Measurements from ENCODE around the gene AURKAIP1. TPM values are rescaled to one million over a fixed set of nuclear protein-coding genes. Genes with fewer than 3 reads are reported as not detected.
A peak's percentile ranks its signal among the peaks of the same experiment; 100 is the strongest.

The AURKAIP1 gene
- total and polyA plus RNA-seq, 2 of the 13 experiments (the other 11 are each of a cell fraction or from before 2014, with no cell fraction given), result 69.5 to 175 TPM

DNA sequence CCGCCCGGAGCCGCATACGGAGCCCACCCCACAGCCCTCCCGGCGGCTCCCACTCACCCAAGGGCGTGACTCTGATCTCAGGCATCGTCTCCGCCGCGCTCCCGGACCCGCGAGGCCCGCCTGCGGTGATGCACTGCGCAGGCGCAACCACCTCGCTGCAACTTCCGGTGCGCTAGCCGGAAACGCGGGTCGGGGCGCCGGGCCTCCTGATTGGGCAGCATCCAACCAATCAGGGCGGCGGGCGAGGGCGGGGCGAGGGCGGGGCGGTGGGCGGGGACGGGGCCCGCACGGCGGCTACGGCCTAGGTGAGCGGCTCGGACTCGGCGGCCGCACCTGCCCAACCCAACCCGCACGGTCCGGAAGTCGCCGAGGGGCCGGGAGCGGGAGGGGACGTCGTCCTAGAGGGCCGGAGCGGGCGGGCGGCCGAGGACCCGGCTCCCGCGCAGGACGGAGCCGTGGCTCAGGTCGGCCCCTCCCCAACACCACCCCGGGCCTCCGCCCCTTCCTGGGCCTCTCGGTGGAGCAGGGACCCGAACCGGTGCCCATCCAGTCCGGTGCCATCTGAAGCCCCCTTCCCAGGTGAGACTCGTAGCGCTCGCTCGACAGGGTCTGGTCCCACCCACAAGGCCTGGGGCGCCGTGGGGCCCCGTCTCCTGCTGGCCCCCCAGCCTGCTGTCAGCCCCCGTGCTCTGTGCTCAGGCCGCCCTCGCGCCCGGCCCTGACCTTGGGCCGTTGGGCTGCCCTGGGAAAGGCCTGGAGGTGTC is 50.3 kb downstream of the AURKAIP1 start, which contains the start of the genes CPTP and INTS11 (continued):
- TF ChIP-seq SRSF1 (optimal IDR thresholded peaks at IDR 0.05; ENCODE audit: low read depth, low read length) (no peak), MBNL3 (CRISPR knock-in tag; conservative IDR thresholded peaks at IDR 0.05) (no peak), HOXA9 (CRISPR knock-in tag; IDR thresholded peaks at IDR 0.05; ENCODE audit: borderline replicate concordance) (no peak), STAT5B (CRISPR knock-in tag; IDR thresholded peaks at IDR 0.05) (no peak), HDAC2 (CRISPR knock-in tag; IDR thresholded peaks at IDR 0.05) (0 out of 2 replicates have a peak, but pooled peaks have one; percentile 14), THYN1 (CRISPR knock-in tag; IDR thresholded peaks at IDR 0.05; ENCODE audit: borderline replicate concordance, low read depth) (no peak), ZFYVE20 (CRISPR knock-in tag; IDR thresholded peaks at IDR 0.05; ENCODE audit: borderline replicate concordance, low read depth) (no peak), ZNF777 (CRISPR knock-in tag; IDR thresholded peaks at IDR 0.05) (peak; percentile 40; the same call in 1 of the 2 replicates), ZFP37 (CRISPR knock-in tag; IDR thresholded peaks at IDR 0.05; ENCODE audit: borderline replicate concordance) (no peak), ZNF350 (CRISPR knock-in tag; IDR thresholded peaks at IDR 0.05; ENCODE audit: borderline replicate concordance, low read depth) (no peak), ELF1 (CRISPR knock-in tag; IDR thresholded peaks at IDR 0.05) (peak; percentile 73), GTF2F1 (IDR thresholded peaks at IDR 0.05; ENCODE audit: low read length) (no peak), SNAI1 (CRISPR knock-in tag; IDR thresholded peaks at IDR 0.05; ENCODE audit: borderline replicate concordance) (peak; percentile 46; the same call in 1 of the 2 replicates), BRCA1 (CRISPR knock-in tag; IDR thresholded peaks at IDR 0.05) (no peak), KDM2A (CRISPR knock-in tag; IDR thresholded peaks at IDR 0.05; ENCODE audit: borderline replicate concordance, low read depth) (peak; percentile 44), ZSCAN31 (CRISPR knock-in tag; IDR thresholded peaks at IDR 0.05; ENCODE audit: low read depth) (peak; percentile 84), JDP2 (CRISPR knock-in tag; IDR thresholded peaks at IDR 0.05; ENCODE audit: borderline replicate concordance) (no peak), KLF16 (CRISPR knock-in tag; IDR thresholded peaks at IDR 0.05) (peak in 1 of 2 experiments; percentile 12; a peak in 1 of 4 replicates), ZBTB7A (CRISPR knock-in tag; IDR thresholded peaks at IDR 0.05) (no peak), MIER2 (CRISPR knock-in tag; IDR thresholded peaks at IDR 0.05) (no peak), ZNF24 (IDR thresholded peaks at IDR 0.05) (no peak), TBX2 (CRISPR knock-in tag; IDR thresholded peaks at IDR 0.05; ENCODE audit: borderline replicate concordance) (peak; percentile 85)
- TF ChIP-seq, protein P1, sequence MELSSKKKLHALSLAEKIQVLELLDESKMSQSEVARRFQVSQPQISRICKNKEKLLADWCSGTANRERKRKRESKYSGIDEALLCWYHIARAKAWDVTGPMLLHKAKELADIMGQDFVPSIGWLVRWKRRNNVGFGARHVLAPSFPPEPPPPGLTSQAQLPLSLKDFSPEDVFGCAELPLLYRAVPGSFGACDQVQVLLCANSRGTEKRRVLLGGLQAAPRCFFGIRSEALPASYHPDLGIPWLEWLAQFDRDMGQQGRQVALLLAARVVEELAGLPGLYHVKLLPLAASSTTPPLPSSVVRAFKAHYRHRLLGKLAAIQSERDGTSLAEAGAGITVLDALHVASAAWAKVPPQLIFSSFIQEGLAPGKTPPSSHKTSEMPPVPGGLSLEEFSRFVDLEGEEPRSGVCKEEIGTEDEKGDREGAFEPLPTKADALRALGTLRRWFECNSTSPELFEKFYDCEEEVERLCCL (CRISPR knock-in tag; IDR thresholded peaks at IDR 0.05; ENCODE audit: borderline replicate concordance), result no peak; the same call in 1 of the 2 replicates
- TF ChIP-seq, protein P2, sequence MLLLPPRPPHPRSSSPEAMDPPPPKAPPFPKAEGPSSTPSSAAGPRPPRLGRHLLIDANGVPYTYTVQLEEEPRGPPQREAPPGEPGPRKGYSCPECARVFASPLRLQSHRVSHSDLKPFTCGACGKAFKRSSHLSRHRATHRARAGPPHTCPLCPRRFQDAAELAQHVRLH (CRISPR knock-in tag; IDR thresholded peaks at IDR 0.05; ENCODE audit: borderline replicate concordance, low read depth), result no peak; the same call in 1 of the 2 replicates
- TF ChIP-seq, protein P3, sequence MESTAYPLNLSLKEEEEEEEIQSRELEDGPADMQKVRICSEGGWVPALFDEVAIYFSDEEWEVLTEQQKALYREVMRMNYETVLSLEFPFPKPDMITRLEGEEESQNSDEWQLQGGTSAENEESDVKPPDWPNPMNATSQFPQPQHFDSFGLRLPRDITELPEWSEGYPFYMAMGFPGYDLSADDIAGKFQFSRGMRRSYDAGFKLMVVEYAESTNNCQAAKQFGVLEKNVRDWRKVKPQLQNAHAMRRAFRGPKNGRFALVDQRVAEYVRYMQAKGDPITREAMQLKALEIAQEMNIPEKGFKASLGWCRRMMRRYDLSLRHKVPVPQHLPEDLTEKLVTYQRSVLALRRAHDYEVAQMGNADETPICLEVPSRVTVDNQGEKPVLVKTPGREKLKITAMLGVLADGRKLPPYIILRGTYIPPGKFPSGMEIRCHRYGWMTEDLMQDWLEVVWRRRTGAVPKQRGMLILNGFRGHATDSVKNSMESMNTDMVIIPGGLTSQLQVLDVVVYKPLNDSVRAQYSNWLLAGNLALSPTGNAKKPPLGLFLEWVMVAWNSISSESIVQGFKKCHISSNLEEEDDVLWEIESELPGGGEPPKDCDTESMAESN (CRISPR knock-in tag; conservative IDR thresholded peaks at IDR 0.05), result no peak
- TF ChIP-seq, protein P4, sequence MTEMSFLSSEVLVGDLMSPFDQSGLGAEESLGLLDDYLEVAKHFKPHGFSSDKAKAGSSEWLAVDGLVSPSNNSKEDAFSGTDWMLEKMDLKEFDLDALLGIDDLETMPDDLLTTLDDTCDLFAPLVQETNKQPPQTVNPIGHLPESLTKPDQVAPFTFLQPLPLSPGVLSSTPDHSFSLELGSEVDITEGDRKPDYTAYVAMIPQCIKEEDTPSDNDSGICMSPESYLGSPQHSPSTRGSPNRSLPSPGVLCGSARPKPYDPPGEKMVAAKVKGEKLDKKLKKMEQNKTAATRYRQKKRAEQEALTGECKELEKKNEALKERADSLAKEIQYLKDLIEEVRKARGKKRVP (CRISPR knock-in tag; IDR thresholded peaks at IDR 0.05), result 0 out of 4 replicates have a peak, but pooled peaks of 1 of the 2 experiments have one; percentile 40
